ENCODE data around the gene SH2D3C.
A peak's percentile ranks its signal among the peaks of the same experiment; 100 is the strongest.

Gene SH2D3C

DNA sequence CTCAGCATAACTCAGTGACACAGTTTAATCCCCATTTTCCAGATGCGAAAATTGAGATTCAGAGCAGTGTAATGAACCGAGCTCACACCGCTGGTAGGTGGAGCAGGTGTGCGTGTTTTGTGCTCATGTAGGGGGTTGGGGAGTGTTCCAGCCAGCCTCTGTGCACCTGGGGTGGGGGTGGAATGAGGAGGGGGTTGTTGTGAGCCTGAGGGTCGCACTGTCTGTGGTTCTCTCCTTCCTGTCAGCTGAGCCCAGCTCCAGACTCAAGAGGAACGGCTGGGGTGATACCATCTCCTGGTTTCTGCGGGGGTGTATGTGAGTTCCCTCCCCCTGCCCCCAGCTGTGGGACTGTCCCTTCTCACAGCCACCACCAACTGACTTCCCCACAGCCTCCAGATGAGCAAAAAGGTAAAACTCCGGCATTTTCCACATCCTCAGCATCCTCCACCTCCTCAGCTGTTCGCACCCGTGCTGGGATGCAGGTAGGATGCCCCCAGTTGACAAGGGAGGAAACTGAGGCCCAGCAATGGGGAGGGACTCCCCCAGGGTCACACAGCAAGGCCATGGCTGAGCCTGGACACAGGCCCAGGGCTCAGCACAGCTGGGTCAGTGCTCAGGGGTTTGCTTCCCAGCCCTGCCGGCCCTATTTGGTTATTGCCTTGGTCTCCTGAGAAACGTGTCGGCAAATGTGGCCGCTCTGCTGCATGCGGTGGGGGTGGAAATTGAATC, 2.1 kb downstream of the SH2D3C start:
- Histone ChIP-seq H3K27ac (ENCODE audit: low read length, poor library complexity, severe bottlenecking) (no peak overlapping the region), H3K9ac (ENCODE audit: low read length) (no peak overlapping the region), H2BK5ac (ENCODE audit: low read depth, low read length, poor library complexity, severe bottlenecking) (no peak overlapping the region), H2AK5ac (ENCODE audit: low read length, severe bottlenecking) (no peak overlapping the region), H2BK12ac (ENCODE audit: low read length in 2 of 2) (no peak overlapping the region), H3K4me1 (ENCODE audit: control insufficient read depth, insufficient read depth, low read depth, low read length) (peaks cover 1% of the 10 kb centered on the region), H3K36me3 (ENCODE audit: control insufficient read depth in 1 of 2, insufficient read depth in 2 of 2, low read depth in 1 of 2, low read length in 2 of 2) (no peaks in the 10 kb centered on the region), H3K14ac (ENCODE audit: low read length in 2 of 2) (peak overlapping the region in 1 of 2 experiments; percentile 23), H3K79me1 (replicated peaks; ENCODE audit: low read length, poor library complexity, severe bottlenecking) (no peaks in the 10 kb centered on the region), H3K27me3 (ENCODE audit: control insufficient read depth in 1 of 2, insufficient read depth in 1 of 2, low read length in 2 of 2) (peaks cover 14 to 20% of the 10 kb centered on the region in 2 experiments), H3K4me2 (ENCODE audit: low read length, poor library complexity, severe bottlenecking) (no peak overlapping the region), H3K9me3 (ENCODE audit: control insufficient read depth, low read length) (no peaks in the 10 kb centered on the region), H3K4me3 (ENCODE audit: insufficient read depth in 1 of 2, low read depth in 1 of 2, low read length in 2 of 2) (no peak overlapping the region), H4K91ac (ENCODE audit: low read length) (peak overlapping the region; percentile 28), H3K4ac (ENCODE audit: low read depth in 1 of 2, low read length in 2 of 2) (no peak overlapping the region), H2BK15ac (ENCODE audit: low read depth, poor library complexity, severe bottlenecking) (peak overlapping the region; percentile 15), H3K18ac (ENCODE audit: low read depth in 1 of 2, low read length in 2 of 2) (peak overlapping the region in 1 of 2 experiments; percentile 11), H4K8ac (ENCODE audit: low read length) (peak overlapping the region; percentile 4), H2AFZ (ENCODE audit: low read depth, low read length) (no peak overlapping the region), H3K23ac (ENCODE audit: low read length in 2 of 2) (peak overlapping the region in 1 of 2 experiments; percentile 2), H2BK120ac (ENCODE audit: low read depth, low read length) (no peak overlapping the region)
- 70% methylated on average over 14 of the region's 15 CpGs for WGBS
- DNase-seq = no peak

- H2BK120ac ChIP-seq (ENCODE audit: low read depth, low read length) = no peak overlapping the region
- no peak overlapping the region for H3K27ac ChIP-seq (ENCODE audit: low read length, poor library complexity, severe bottlenecking)
- no peak overlapping the region for H4K91ac ChIP-seq (ENCODE audit: low read length)
- 83% methylated on average over 10 of the region's 10 CpGs for WGBS
- no peak overlapping the region for H3K4me2 ChIP-seq (ENCODE audit: low read length, poor library complexity, severe bottlenecking)
- no peak overlapping the region for H2BK12ac ChIP-seq (ENCODE audit: low read length in 2 of 2)
- no peaks in the 10 kb centered on the region for H3K36me3 ChIP-seq (ENCODE audit: control insufficient read depth in 1 of 2, insufficient read depth in 2 of 2, low read depth in 1 of 2, low read length in 2 of 2)
- no peak overlapping the region for H2AK5ac ChIP-seq (ENCODE audit: low read length, severe bottlenecking)
- H3K23ac ChIP-seq (ENCODE audit: low read length in 2 of 2) = no peak overlapping the region
- H3K79me1 ChIP-seq (replicated peaks; ENCODE audit: low read length, poor library complexity, severe bottlenecking) = no peaks in the 10 kb centered on the region
- H4K8ac ChIP-seq (ENCODE audit: low read length) = no peak overlapping the region
- H3K4me3 ChIP-seq (ENCODE audit: insufficient read depth in 1 of 2, low read depth in 1 of 2, low read length in 2 of 2) = no peak overlapping the region
- peaks cover 14 to 35% of the 10 kb centered on the region in 2 experiments for H3K27me3 ChIP-seq (ENCODE audit: control insufficient read depth in 1 of 2, insufficient read depth in 1 of 2, low read length in 2 of 2)
- H3K18ac ChIP-seq (ENCODE audit: low read depth in 1 of 2, low read length in 2 of 2) = no peak overlapping the region
- no peak overlapping the region for H2BK15ac ChIP-seq (ENCODE audit: low read depth, poor library complexity, severe bottlenecking)
- H2BK5ac ChIP-seq (ENCODE audit: low read depth, low read length, poor library complexity, severe bottlenecking) = no peak overlapping the region
- H3K14ac ChIP-seq (ENCODE audit: low read length in 2 of 2) = no peak overlapping the region
- no peaks in the 10 kb centered on the region for H3K9me3 ChIP-seq (ENCODE audit: control insufficient read depth, low read length)
- H3K4me1 ChIP-seq (ENCODE audit: control insufficient read depth, insufficient read depth, low read depth, low read length) = peaks cover 11% of the 10 kb centered on the region
- no peak overlapping the region for H2AFZ ChIP-seq (ENCODE audit: low read depth, low read length)
- H3K9ac ChIP-seq (ENCODE audit: low read length) = no peak overlapping the region
- DNase-seq = no peak
- H3K4ac ChIP-seq (ENCODE audit: low read depth in 1 of 2, low read length in 2 of 2) = no peak overlapping the region
Measured at GRCh38 chr9:127773981-127774380, 4.5 kb downstream of the SH2D3C start.

DNA sequence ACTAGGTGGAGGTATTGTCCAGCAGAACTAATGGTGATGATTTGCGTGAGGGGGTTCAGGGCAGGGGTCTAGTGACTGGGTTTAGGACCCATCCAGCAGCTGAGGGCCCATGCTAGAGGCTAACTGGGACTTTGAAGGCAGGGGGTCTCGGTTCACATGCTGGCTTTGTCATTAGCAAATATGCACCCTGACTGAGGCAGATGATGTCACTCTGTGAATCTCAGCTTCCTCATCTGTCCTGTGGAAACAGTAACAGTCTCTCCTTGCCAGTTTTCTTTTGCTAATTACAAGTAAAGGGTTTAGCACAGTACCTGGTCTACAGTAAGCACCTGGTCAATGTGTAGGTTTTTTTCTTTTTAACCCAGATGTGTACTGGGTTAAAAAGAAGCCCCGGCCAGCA, 5.2 kb downstream of the SH2D3C start:
- no peak overlapping the region for H3K4me2 ChIP-seq (ENCODE audit: low read length, poor library complexity, severe bottlenecking)
- H2AK5ac ChIP-seq (ENCODE audit: low read length, severe bottlenecking) = no peak overlapping the region
- H3K36me3 ChIP-seq (ENCODE audit: control insufficient read depth in 1 of 2, insufficient read depth in 2 of 2, low read depth in 1 of 2, low read length in 2 of 2) = no peaks in the 10 kb centered on the region
- no peak overlapping the region for H3K27ac ChIP-seq (ENCODE audit: low read length, poor library complexity, severe bottlenecking)
- 81% methylated on average over 3 of the region's 3 CpGs for WGBS
- H3K79me1 ChIP-seq (replicated peaks; ENCODE audit: low read length, poor library complexity, severe bottlenecking) = no peaks in the 10 kb centered on the region
- H4K8ac ChIP-seq (ENCODE audit: low read length) = no peak overlapping the region
- H2BK12ac ChIP-seq (ENCODE audit: low read length in 2 of 2) = peak overlapping the region in 1 of 2 experiments; percentile 11
- no peak overlapping the region for H2BK5ac ChIP-seq (ENCODE audit: low read depth, low read length, poor library complexity, severe bottlenecking)
- no peak overlapping the region for H2AFZ ChIP-seq (ENCODE audit: low read depth, low read length)
- H2BK120ac ChIP-seq (ENCODE audit: low read depth, low read length) = no peak overlapping the region
- H3K9me3 ChIP-seq (ENCODE audit: control insufficient read depth, low read length) = no peaks in the 10 kb centered on the region
- H3K4me1 ChIP-seq (ENCODE audit: control insufficient read depth, insufficient read depth, low read depth, low read length) = peaks cover 12% of the 10 kb centered on the region
- peaks cover 14 to 36% of the 10 kb centered on the region in 2 experiments for H3K27me3 ChIP-seq (ENCODE audit: control insufficient read depth in 1 of 2, insufficient read depth in 1 of 2, low read length in 2 of 2)
- H2BK15ac ChIP-seq (ENCODE audit: low read depth, poor library complexity, severe bottlenecking) = no peak overlapping the region
- H3K23ac ChIP-seq (ENCODE audit: low read length in 2 of 2) = no peak overlapping the region
- H3K4me3 ChIP-seq (ENCODE audit: insufficient read depth in 1 of 2, low read depth in 1 of 2, low read length in 2 of 2) = no peak overlapping the region
- no peak overlapping the region for H4K91ac ChIP-seq (ENCODE audit: low read length)
- no peak overlapping the region for H3K18ac ChIP-seq (ENCODE audit: low read depth in 1 of 2, low read length in 2 of 2)
- H3K14ac ChIP-seq (ENCODE audit: low read length in 2 of 2) = no peak overlapping the region
- DNase-seq = no peak
- H3K4ac ChIP-seq (ENCODE audit: low read depth in 1 of 2, low read length in 2 of 2) = no peak overlapping the region
- H3K9ac ChIP-seq (ENCODE audit: low read length) = no peak overlapping the region

- Histone ChIP-seq H3K4ac (ENCODE audit: low read depth in 1 of 2, low read length in 2 of 2) (no peak overlapping the region), H2AFZ (ENCODE audit: low read depth, low read length) (no peak overlapping the region), H3K18ac (ENCODE audit: low read depth in 1 of 2, low read length in 2 of 2) (no peak overlapping the region), H3K27me3 (ENCODE audit: control insufficient read depth in 1 of 2, insufficient read depth in 1 of 2, low read length in 2 of 2) (peaks cover 14 to 43% of the 10 kb centered on the region in 2 experiments), H3K4me2 (ENCODE audit: low read length, poor library complexity, severe bottlenecking) (no peak overlapping the region), H4K8ac (ENCODE audit: low read length) (no peak overlapping the region), H2BK5ac (ENCODE audit: low read depth, low read length, poor library complexity, severe bottlenecking) (no peak overlapping the region), H4K91ac (ENCODE audit: low read length) (no peak overlapping the region), H3K14ac (ENCODE audit: low read length in 2 of 2) (no peak overlapping the region), H3K4me3 (ENCODE audit: insufficient read depth in 1 of 2, low read depth in 1 of 2, low read length in 2 of 2) (no peak overlapping the region), H2BK120ac (ENCODE audit: low read depth, low read length) (no peak overlapping the region), H3K27ac (ENCODE audit: low read length, poor library complexity, severe bottlenecking) (no peak overlapping the region), H3K36me3 (ENCODE audit: control insufficient read depth in 1 of 2, insufficient read depth in 2 of 2, low read depth in 1 of 2, low read length in 2 of 2) (no peaks in the 10 kb centered on the region), H3K4me1 (ENCODE audit: control insufficient read depth, insufficient read depth, low read depth, low read length) (peaks cover 18% of the 10 kb centered on the region), H3K9me3 (ENCODE audit: control insufficient read depth, low read length) (no peaks in the 10 kb centered on the region), H3K79me1 (replicated peaks; ENCODE audit: low read length, poor library complexity, severe bottlenecking) (no peaks in the 10 kb centered on the region), H2BK12ac (ENCODE audit: low read length in 2 of 2) (no peak overlapping the region), H2AK5ac (ENCODE audit: low read length, severe bottlenecking) (no peak overlapping the region), H3K9ac (ENCODE audit: low read length) (no peak overlapping the region), H2BK15ac (ENCODE audit: low read depth, poor library complexity, severe bottlenecking) (no peak overlapping the region), H3K23ac (ENCODE audit: low read length in 2 of 2) (no peak overlapping the region)
- 93% methylated on average over 5 of the region's 5 CpGs for WGBS
- no peak for DNase-seq
Measured at GRCh38 chr9:127772603-127773002, 5.9 kb downstream of the SH2D3C start.
